ENCODE results near the gene PIWIL4.

DNA sequence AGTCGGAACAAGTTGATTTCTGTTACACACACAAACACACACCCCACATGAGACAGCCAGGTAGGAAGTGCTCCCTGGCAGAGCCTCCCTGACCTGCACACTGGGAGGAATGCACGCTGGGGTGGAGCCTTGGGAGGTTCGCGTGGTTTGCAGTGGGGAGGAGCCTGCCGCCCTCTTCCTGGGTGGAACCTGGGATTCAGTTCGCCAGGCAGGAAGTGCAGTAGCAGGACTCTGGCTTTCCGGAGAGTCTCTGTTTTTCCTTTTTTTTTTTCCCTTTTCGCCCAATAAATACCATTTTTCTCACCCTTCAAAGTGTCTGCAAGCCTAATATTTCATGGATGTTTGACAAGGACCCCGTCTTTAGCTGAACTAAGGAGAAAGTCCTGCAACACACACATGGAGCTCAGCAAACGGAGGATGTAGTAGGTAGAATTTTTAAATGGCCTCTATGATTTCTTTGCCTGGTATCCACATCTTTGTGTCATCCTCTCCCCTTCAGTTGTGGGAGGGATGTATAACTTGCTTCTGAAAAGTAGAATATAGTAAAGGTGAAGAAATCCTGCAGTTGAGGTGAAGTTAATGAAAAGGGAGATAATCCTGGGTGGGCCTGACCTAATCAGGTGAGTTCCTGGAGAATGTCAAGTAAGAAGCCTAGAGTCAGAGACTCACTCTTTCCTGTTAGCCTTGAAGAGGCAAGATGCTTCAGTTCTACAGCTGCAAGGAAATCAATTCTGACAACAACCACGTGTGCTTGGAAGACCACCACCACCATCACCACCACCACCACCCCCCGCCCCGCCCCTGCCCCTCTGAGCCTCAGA is 72.9 kb downstream of the PIWIL4 start:
- TF ChIP-seq, protein P1, sequence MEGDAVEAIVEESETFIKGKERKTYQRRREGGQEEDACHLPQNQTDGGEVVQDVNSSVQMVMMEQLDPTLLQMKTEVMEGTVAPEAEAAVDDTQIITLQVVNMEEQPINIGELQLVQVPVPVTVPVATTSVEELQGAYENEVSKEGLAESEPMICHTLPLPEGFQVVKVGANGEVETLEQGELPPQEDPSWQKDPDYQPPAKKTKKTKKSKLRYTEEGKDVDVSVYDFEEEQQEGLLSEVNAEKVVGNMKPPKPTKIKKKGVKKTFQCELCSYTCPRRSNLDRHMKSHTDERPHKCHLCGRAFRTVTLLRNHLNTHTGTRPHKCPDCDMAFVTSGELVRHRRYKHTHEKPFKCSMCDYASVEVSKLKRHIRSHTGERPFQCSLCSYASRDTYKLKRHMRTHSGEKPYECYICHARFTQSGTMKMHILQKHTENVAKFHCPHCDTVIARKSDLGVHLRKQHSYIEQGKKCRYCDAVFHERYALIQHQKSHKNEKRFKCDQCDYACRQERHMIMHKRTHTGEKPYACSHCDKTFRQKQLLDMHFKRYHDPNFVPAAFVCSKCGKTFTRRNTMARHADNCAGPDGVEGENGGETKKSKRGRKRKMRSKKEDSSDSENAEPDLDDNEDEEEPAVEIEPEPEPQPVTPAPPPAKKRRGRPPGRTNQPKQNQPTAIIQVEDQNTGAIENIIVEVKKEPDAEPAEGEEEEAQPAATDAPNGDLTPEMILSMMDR (IDR thresholded peaks at IDR 0.05), result no peak
- TF ChIP-seq POLR2AphosphoS5 (IDR thresholded peaks at IDR 0.05), result no peak
- TF ChIP-seq POLR2A (IDR thresholded peaks at IDR 0.05), result no peak

Measured in breast epithelium (tissue), 3 donors.